PFSK-1 (cell line): ENCODE results near the gene SRPX.

ENCODE experiments used
- POLR2AphosphoS5 ChIP-seq: IDR thresholded peaks from 2 replicates; pipeline ENCODE4 v1.6.1; 2012; ENCODE audit warnings: low read depth, mild to moderate bottlenecking, control low read depth, low read length, moderate library complexity
- REST ChIP-seq, 2 experiments: IDR thresholded peaks; 2 replicates each; pipeline versions ENCODE4 v1.6.1 to v1.8.0; 2011 to 2012; ENCODE audit warnings: low read depth in 2 of 2, low read length in 2 of 2, control low read depth in 1 of 2, inconsistent platforms in 1 of 2, mild to moderate bottlenecking in 1 of 2, moderate library complexity in 1 of 2; ENCODE audit not compliant: insufficient read depth in 1 of 2
- SIN3A ChIP-seq: IDR thresholded peaks from 2 replicates; pipeline ENCODE4 v1.6.1; 2012; ENCODE audit warnings: mild to moderate bottlenecking, low read length, moderate library complexity, borderline replicate concordance; ENCODE audit not compliant: insufficient read depth
- TAF1 ChIP-seq: IDR thresholded peaks from 2 replicates; pipeline ENCODE4 v1.6.1; 2012; ENCODE audit warnings: low read length, control low read depth, borderline replicate concordance; ENCODE audit not compliant: insufficient read depth

GRCh38 chrX:38142610-38143009, 78.1 kb downstream of the SRPX start:
- TF ChIP-seq POLR2AphosphoS5, result no peak
- no peak for TF ChIP-seq REST (IDR thresholded peaks at IDR 0.05; ENCODE audit: insufficient read depth in 1 of 2, low read depth in 2 of 2, low read length in 2 of 2)
- no peak for TF ChIP-seq TAF1
- TF ChIP-seq SIN3A, result no peak
